Measurements from ENCODE around the gene MAPK10. TPM values are rescaled to one million over a fixed set of nuclear protein-coding genes. Genes with fewer than 3 reads are reported as not detected.

MAPK10 gene
- total and polyA plus RNA-seq, 2 of the 8 experiments (the other 6 are each of a cell fraction or from before 2014, with no cell fraction given), result 2.5 to 3.1 TPM

DNA sequence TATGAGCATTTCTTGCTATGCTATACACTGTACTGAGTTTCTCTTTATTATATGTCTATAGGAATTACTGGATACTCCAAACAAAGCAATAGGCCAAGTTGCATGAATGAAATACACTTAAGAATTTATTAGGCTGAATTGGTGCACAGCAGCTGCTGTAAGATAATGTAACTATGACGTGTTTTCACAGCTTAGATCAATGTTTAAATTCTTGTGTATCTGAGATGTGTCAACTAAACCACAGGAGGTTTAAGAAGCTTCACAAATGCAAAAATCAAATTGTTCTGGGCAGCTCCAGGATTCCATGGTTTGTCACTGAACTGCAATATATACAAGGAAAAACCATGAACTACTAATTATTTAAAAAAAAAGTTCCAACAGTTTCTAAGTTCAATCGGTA is 156.7 kb downstream of the MAPK10 start (continued):
- TF ChIP-seq POU5F1 (IDR thresholded peaks at IDR 0.05; ENCODE audit: low read depth, low read length) (no peak), RXRA (IDR thresholded peaks at IDR 0.05; ENCODE audit: insufficient read depth, low read depth, low read length) (no peak), CREB1 (IDR thresholded peaks at IDR 0.05) (no peak), RBBP5 (IDR thresholded peaks at IDR 0.05; ENCODE audit: borderline replicate concordance, low read depth, low read length) (no peak), HDAC2 (IDR thresholded peaks at IDR 0.05; ENCODE audit: borderline replicate concordance in 1 of 2, low read depth in 2 of 2, low read length in 2 of 2) (no peak), TCF12 (IDR thresholded peaks at IDR 0.05; ENCODE audit: low read depth, low read length) (no peak)
